ENCODE data around the gene EDC4. TPM values are rescaled to one million over a fixed set of nuclear protein-coding genes. Genes with fewer than 3 reads are reported as not detected.

The EDC4 gene
- total and polyA plus RNA-seq, 2 of the 13 experiments (the other 11 are each of a cell fraction or from before 2014, with no cell fraction given) = 51.4 to 59.1 TPM

DNA sequence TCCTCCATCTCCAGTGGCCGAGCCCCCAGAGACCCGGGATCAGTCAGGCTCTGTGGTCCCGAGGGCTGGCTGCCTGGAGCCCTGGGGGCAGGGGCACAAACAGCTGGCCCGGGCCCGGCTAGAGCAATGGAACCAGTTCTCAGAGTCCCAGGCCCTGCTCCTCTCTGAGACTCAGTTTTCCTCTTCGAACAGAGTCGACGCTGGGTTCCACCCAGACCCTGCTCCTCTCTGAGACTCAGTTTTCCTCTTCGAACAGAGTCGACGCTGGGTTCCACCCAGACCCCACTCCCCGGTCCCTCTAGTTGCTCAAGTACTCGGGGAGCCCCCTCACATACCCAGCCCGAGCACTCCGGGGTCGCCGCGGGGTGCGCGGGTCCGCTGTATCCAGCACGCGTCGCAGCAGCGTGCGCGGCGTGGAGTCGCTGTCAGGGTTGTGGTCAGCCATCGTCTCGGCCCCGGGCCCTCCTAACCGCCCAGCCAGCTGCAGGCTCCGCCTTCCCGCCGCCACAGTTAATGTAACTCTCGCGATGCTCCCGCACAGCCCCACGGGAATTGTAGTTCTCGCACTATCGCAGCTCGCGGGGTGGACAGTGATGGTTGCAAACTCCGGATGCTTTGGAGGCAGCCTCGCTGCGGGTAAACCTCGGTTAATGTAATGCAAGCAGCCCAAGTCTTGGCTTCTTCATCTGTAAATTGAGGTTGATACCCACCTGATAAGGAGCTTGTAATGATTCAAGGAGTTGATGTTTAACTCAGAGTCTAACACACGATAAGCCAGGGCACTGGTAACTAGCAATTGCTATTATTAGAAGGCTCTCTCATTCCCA lies 39.2 kb upstream of the EDC4 start (continued):
- TF ChIP-seq ATF7 (IDR thresholded peaks at IDR 0.05) (no peak), ATF7 (CRISPR knock-in tag; IDR thresholded peaks at IDR 0.05) (no peak), TBX3 (IDR thresholded peaks at IDR 0.05; ENCODE audit: borderline replicate concordance) (no peak), MEIS2 (CRISPR knock-in tag; IDR thresholded peaks at IDR 0.05) (peak; percentile 76), XBP1 (CRISPR knock-in tag; IDR thresholded peaks at IDR 0.05) (peak; percentile 88; the same call in 1 of the 2 replicates), TMF1 (CRISPR knock-in tag; IDR thresholded peaks at IDR 0.05; ENCODE audit: low read depth) (peak; percentile 85), ZNF484 (CRISPR knock-in tag; IDR thresholded peaks at IDR 0.05; ENCODE audit: borderline replicate concordance, low read depth) (no peak), ARNT2 (CRISPR knock-in tag; IDR thresholded peaks at IDR 0.05; ENCODE audit: low read depth) (peak; percentile 100), ZBTB7A (CRISPR knock-in tag; IDR thresholded peaks at IDR 0.05) (0 out of 2 replicates have a peak, but pooled peaks have one; percentile 45), HES4 (CRISPR knock-in tag; IDR thresholded peaks at IDR 0.05; ENCODE audit: borderline replicate concordance) (peak; percentile 71; the same call in 1 of the 2 replicates), ZC3H13 (CRISPR knock-in tag; IDR thresholded peaks at IDR 0.05) (peak; percentile 66), RORA (CRISPR knock-in tag; IDR thresholded peaks at IDR 0.05) (no peak), SRSF1 (optimal IDR thresholded peaks at IDR 0.05; ENCODE audit: low read depth, low read length) (no peak), PCBP2 (optimal IDR thresholded peaks at IDR 0.05; ENCODE audit: low read depth, low read length, poor library complexity, severe bottlenecking) (no peak), RBM22 (optimal IDR thresholded peaks at IDR 0.05; ENCODE audit: low read length) (no peak)
- TF ChIP-seq, protein P1, sequence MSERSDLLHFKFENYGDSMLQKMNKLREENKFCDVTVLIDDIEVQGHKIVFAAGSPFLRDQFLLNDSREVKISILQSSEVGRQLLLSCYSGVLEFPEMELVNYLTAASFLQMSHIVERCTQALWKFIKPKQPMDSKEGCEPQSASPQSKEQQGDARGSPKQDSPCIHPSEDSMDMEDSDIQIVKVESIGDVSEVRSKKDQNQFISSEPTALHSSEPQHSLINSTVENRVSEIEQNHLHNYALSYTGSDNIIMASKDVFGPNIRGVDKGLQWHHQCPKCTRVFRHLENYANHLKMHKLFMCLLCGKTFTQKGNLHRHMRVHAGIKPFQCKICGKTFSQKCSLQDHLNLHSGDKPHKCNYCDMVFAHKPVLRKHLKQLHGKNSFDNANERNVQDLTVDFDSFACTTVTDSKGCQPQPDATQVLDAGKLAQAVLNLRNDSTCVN (CRISPR knock-in tag; IDR thresholded peaks at IDR 0.05; ENCODE audit: borderline replicate concordance) = peak; percentile 34; the same call in 1 of the 2 replicates
- TF ChIP-seq, protein P2, sequence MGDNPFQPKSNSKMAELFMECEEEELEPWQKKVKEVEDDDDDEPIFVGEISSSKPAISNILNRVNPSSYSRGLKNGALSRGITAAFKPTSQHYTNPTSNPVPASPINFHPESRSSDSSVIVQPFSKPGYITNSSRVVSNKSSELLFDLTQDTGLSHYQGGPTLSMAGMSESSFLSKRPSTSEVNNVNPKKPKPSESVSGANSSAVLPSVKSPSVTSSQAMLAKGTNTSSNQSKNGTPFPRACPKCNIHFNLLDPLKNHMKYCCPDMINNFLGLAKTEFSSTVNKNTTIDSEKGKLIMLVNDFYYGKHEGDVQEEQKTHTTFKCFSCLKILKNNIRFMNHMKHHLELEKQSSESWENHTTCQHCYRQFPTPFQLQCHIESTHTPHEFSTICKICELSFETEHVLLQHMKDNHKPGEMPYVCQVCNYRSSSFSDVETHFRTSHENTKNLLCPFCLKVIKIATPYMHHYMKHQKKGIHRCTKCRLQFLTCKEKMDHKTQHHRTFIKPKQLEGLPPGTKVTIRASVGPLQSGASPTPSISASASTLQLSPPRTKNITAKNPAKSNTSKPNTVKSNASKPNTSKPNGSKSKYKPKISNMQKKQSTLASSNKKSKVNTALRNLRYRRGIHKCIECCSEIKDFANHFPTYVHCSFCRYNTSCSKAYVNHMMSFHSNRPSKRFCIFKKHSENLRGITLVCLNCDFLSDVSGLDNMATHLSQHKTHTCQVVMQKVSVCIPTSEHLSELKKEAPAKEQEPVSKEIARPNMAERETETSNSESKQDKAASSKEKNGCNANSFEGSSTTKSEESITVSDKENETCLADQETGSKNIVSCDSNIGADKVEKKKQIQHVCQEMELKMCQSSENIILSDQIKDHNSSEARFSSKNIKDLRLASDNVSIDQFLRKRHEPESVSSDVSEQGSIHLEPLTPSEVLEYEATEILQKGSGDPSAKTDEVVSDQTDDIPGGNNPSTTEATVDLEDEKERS (CRISPR knock-in tag; IDR thresholded peaks at IDR 0.05) = 0 out of 2 replicates have a peak, but pooled peaks have one; percentile 82
- TF ChIP-seq, protein P3, sequence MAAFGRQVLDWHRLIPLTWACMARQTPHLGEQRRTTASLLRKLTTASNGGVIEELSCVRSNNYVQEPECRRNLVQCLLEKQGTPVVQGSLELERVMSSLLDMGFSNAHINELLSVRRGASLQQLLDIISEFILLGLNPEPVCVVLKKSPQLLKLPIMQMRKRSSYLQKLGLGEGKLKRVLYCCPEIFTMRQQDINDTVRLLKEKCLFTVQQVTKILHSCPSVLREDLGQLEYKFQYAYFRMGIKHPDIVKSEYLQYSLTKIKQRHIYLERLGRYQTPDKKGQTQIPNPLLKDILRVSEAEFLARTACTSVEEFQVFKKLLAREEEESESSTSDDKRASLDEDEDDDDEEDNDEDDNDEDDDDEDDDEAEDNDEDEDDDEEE (CRISPR knock-in tag; IDR thresholded peaks at IDR 0.05) = no peak; the same call in 1 of the 2 replicates
- TF ChIP-seq, protein P4, sequence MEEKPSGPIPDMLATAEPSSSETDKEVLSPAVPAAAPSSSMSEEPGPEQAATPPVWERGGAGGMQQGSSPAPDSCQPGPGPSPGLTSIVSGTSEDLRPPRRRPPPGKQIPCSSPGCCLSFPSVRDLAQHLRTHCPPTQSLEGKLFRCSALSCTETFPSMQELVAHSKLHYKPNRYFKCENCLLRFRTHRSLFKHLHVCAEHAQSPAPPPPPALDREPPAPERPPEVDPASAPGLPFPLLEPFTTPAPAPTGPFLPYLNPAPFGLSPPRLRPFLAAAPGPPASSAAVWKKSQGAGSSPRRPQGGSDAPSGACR (CRISPR knock-in tag; IDR thresholded peaks at IDR 0.05) = no peak
- TF ChIP-seq, protein P5, sequence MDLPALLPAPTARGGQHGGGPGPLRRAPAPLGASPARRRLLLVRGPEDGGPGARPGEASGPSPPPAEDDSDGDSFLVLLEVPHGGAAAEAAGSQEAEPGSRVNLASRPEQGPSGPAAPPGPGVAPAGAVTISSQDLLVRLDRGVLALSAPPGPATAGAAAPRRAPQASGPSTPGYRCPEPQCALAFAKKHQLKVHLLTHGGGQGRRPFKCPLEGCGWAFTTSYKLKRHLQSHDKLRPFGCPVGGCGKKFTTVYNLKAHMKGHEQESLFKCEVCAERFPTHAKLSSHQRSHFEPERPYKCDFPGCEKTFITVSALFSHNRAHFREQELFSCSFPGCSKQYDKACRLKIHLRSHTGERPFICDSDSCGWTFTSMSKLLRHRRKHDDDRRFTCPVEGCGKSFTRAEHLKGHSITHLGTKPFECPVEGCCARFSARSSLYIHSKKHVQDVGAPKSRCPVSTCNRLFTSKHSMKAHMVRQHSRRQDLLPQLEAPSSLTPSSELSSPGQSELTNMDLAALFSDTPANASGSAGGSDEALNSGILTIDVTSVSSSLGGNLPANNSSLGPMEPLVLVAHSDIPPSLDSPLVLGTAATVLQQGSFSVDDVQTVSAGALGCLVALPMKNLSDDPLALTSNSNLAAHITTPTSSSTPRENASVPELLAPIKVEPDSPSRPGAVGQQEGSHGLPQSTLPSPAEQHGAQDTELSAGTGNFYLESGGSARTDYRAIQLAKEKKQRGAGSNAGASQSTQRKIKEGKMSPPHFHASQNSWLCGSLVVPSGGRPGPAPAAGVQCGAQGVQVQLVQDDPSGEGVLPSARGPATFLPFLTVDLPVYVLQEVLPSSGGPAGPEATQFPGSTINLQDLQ (CRISPR knock-in tag; IDR thresholded peaks at IDR 0.05) = no peak; the same call in 1 of the 2 replicates
